GM18909 (cell line): Measurements from ENCODE around the gene S100A16.
"Not testable (repeated sequence)": the region's sequence is repeated elsewhere in the genome, so short reads cannot be mapped to it uniquely, and the experiment has no call there.

Experiments
- ATAC-seq: cut with Tn5 transposase; IDR thresholded peaks from one replicate; pipeline ENCODE4 v1.9.1; 2021; ENCODE audit warnings: mild to moderate bottlenecking; ENCODE audit not compliant: unreplicated experiment, poor library complexity

The S100A16 gene

GRCh38 chr1:153567621-153568366 is 45.1 kb downstream of the S100A16 start:
- ATAC-seq = no peak

GRCh38 chr1:153566414-153567371 is 46.2 kb downstream of the S100A16 start:
- no peak for ATAC-seq

- no peak for ATAC-seq
Observed at GRCh38 chr1:153565529-153566374, 47.2 kb downstream of the S100A16 start, which contains the start of gene S100A2. TSS of gene S100A2 (minus strand) at chr1:153565844. CDS start at chr1:153563877, 1,967 bp downstream.

- ATAC-seq = no peak
Observed at GRCh38 chr1:153563991-153564390, 48.9 kb downstream of the S100A16 start.

GRCh38 chr1:153563483-153563901 is 49.4 kb downstream of the S100A16 start:
- ATAC-seq = no peak

GRCh38 chr1:153562021-153562420 is 50.9 kb downstream of the S100A16 start:
- ATAC-seq = not testable (repeated sequence)

GRCh38 chr1:153561466-153561985 is 51.4 kb downstream of the S100A16 start:
- no peak for ATAC-seq

GRCh38 chr1:153560771-153561465 is 52.0 kb downstream of the S100A16 start:
- no peak for ATAC-seq

- no peak for ATAC-seq
Observed at GRCh38 chr1:153560241-153560640, 52.7 kb downstream of the S100A16 start.

GRCh38 chr1:153557877-153558276 is 55.1 kb downstream of the S100A16 start:
- ATAC-seq = no peak
